HG02973 (cell line): ENCODE data around the gene IL6.
A peak's percentile ranks its signal among the peaks of the same experiment; 100 is the strongest.
"Not testable (repeated sequence)": the region's sequence is repeated elsewhere in the genome, so short reads cannot be mapped to it uniquely, and the experiment has no call there.

Experiments
- ATAC-seq: cut with Tn5 transposase; IDR thresholded peaks from one replicate; pipeline ENCODE4 v1.9.1; 2021; ENCODE audit warnings: moderate library complexity; ENCODE audit not compliant: unreplicated experiment

The IL6 gene

DNA sequence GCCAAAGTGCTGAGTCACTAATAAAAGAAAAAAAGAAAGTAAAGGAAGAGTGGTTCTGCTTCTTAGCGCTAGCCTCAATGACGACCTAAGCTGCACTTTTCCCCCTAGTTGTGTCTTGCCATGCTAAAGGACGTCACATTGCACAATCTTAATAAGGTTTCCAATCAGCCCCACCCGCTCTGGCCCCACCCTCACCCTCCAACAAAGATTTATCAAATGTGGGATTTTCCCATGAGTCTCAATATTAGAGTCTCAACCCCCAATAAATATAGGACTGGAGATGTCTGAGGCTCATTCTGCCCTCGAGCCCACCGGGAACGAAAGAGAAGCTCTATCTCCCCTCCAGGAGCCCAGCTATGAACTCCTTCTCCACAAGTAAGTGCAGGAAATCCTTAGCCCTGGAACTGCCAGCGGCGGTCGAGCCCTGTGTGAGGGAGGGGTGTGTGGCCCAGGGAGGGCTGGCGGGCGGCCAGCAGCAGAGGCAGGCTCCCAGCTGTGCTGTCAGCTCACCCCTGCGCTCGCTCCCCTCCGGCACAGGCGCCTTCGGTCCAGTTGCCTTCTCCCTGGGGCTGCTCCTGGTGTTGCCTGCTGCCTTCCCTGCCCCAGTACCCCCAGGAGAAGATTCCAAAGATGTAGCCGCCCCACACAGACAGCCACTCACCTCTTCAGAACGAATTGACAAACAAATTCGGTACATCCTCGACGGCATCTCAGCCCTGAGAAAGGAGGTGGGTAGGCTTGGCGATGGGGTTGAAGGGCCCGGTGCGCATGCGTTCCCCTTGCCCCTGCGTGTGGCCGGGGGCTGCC, at the start of gene IL6:
Gene IL6, plus strand, starts transcription at position 294 of the 807 bp plus-strand sequence. Its CDS starts 63 bp downstream, at position 357.
- no peak for ATAC-seq

DNA sequence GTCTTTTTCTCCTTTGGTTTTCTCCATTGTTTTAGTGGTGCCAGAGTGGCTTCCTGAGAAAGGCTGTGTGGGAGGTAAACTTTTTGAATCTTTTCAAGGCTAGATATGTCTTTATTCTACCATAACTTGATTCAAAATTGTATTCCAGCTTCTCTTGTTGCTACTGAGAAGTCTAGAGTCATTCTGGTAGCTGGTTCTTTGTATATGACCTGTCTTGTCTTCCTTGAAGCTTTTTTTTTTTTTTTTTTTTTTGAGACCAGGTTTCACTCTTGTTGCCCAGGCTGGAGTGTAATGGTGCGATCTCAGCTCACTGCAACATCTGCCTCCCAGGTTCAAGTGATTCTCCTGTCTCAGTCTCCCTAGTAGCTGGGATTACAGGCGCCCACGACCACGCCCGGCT, 49.7 kb upstream of the IL6 start:
- not testable (repeated sequence) for ATAC-seq

DNA sequence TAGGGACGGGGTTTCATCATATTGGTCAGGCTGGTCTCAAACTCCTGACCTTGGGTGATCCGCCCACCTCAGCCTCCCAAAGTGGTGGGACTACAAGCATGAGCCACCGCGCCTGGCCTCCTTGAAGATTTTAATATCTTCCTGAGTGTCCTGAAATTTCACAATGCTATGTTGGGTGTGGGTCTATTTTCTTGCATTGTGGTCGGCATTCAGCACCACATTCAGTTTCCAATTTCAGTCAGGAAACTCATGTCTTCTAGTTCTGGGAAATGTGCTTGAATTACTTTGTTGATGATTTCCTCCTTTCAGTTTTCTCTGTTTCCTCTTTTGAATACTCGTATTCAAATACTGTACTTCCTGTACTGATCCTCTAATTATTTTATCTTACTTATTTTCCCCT, 49.3 kb upstream of the IL6 start:
- ATAC-seq, result no peak

DNA sequence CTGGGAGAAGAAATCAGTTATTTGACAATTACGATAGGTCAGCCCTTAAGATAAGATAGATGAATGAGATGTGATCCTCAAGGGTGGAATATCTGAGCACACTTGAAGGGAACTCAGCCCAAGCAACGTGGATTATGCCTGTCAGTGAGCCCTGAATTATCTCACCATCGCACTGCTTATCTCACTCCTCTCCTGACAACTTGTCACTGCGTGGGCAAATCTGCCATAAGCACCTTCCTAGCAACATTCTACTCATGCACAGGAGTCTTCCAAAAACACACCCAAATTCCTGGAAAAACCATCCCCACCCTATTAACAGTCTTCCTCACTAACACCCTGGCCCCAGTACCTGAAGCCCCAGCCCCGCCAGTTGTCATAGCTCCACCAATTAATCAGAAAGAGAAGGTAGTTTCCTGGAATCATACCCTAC, 46.5 kb upstream of the IL6 start:
- ATAC-seq, result no peak

DNA sequence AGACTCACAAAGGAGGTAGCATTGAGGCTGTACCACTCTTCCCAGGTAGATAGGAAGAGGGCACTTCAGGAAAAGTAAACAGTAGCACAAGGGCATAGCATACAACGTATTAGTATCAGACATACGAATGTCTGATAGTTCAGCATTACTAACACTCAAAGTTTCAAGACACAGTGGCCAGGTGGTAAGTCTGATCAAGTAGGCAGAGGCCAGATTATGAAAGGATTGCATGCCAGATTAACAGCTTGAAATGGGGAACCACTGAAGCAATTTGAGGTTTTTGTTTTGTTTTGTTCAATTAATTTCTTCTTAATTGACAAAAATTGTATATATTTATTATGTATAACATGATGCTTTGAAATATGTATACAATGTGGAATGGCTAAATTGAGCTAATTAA, 45.7 kb upstream of the IL6 start:
- ATAC-seq, result no peak

DNA sequence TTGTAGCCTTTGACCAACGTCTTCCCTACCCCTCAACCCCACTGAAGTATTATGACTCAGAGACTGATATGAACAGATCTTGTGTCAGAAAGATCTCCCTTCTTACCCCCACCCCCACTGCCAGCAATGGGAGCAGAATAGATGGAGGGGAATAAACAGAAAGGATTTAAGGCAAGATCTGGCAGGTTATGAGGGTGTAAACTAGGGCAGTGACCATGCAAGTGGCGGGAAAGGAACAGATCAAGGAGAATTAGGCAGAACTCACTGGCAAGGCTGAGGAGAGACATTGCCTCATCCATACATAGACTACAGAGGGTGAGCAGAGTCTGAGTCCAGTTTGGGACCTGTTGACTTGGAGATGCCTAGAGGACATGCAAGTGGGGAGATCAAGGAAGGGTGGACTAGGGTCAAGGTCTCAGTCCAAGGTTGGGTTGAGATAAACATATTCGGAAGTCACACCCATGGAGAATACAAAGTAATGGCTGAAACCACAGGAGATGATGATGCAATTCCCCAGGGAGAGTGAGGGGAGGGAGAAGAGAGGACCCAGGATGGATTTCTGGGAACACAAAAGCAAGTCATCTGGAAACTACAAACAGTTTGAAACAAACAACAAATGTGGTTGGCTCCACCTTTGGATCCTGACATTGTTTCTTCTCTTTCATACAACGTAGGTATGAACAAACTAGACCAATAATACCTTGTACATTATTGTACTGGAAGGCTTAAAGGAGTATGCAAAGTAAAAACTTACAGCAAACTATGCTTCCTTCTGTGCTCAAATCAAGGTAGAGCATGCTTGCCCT, 44.9 kb upstream of the IL6 start:
- no peak for ATAC-seq

DNA sequence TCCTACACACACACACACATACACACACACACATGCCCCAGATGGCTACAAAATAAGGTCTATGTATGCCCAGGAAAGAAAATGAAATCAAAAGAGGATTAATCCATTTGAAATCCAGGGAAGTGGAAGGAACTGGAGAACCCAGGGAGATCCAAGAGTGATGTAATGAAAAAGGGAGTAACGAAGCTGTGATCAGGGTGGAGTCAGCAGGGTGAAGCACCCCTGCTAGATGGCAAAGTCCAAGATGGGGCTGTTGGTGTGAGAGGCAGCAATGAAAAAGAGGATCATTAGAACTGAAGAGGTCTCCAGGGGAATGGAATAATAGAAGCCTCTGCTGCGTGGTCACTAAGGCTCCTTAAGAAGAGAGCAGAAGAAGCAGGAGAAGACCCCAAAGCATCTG, 43.6 kb upstream of the IL6 start:
- ATAC-seq, result no peak

DNA sequence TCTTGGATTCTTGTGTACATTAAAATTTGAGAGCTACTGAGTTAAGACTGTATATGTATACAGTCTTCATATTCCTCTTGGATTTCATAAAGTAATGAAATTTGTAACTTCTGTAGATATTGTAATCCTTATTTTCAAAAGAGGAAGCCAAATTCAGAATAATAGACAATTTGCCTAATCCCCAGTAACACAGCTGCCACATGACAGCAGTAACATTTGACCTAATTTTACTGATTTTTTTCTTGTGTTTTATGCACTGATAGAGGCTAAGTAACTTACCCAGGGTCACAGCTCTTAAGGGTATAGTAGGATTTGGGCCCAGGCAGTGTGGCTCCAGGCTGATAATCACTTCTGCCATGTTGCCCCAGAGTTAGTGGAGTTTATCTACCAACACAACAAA, 40.4 kb upstream of the IL6 start:
- no peak for ATAC-seq

DNA sequence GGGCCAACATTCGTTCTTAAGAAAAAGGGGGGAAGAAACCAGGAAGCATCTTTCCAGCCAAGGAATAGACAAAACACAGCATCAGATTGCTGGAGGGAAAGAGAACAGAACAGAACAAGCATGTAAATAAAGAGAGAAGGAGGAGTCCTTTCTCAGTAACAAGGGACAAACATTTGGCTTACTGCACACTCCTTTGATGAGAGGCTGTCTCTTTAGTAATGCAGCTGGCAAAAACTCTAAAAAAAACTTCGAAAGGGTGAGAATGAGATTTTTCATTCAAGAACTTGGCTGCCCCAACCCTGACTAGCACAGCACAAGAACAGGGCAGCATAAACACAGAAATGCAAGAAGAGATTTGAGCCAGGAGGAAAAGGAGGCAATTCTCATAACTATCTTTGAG, 38.9 kb upstream of the IL6 start:
- ATAC-seq, result no peak

DNA sequence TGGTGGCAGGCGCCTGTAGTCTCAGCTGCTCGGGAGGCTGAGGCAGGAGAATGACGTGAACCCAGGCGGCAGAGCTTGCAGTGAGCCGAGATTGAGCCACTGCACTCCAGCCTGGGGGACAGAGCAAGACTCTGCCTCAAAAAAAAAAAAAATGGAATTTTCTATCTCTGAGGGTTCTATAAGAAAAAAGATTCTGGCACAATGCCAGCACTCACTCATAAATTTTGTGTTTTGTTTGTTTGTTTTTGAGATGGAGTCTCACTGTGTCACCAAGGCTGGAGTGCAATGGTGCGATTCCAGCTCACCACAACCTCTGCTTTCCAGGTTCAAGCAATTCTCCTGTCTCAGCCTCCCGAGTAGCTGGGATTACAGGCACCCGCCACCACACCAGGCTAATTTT, 38.1 kb upstream of the IL6 start:
- ATAC-seq, result not testable (repeated sequence)

DNA sequence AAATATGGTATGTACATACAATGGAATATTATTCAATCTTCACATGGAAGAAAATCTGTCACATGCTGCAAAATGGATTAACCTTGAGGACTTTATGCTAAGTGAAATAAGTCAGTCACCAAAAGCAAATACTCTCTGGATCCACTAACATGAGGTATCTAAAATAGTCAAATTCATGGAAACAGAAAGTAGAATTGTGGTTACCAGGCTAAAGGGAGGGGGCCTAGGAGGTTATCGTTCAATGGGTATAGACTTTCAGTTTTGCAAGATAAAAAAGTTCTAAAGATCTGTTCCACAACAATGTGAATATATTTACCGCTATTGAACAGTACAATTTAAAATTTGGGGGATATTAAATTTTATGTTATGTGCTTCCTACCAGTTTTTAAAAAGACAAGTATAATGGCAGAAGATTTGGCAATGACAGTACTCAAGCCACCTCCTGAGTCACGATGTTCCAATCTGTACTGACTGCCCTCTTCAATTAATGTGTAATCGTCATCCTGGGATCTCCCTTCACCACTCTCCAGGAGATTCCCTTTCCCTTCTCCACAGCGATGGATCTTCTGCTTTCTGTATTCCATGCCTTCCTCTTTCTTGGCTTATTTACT, 32.3 kb upstream of the IL6 start:
- peak; percentile 61 for ATAC-seq

DNA sequence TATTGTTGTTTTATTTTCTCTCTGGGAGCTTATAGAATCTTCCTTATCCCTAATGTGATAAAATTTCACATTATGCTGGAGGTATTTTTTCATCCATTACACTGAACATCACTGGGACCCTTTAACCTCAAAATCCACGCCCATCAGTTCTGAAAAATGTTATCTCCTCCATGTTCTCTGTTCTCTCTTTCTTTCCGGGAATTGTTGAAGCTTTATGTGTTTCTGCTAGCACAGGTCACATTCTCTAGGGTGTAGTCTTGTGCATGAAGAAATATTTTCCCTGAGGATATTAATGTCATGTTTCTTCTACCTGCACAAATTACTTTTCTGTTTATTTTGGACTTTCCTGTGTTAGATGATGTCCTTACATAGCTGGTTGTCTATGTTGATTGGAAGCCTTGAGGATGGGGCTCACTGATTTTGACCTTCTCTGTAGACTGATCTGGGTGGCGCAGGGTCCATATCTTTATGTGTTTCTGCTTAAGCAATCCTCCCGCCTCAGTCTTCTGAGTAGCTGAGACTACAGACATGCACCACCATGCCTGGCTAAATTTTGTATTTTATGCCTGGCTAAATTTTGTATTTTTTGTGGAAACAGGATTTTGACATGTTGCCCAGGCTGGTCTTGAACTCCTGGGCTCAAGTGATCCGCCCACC, 31.4 kb upstream of the IL6 start:
- no peak for ATAC-seq

DNA sequence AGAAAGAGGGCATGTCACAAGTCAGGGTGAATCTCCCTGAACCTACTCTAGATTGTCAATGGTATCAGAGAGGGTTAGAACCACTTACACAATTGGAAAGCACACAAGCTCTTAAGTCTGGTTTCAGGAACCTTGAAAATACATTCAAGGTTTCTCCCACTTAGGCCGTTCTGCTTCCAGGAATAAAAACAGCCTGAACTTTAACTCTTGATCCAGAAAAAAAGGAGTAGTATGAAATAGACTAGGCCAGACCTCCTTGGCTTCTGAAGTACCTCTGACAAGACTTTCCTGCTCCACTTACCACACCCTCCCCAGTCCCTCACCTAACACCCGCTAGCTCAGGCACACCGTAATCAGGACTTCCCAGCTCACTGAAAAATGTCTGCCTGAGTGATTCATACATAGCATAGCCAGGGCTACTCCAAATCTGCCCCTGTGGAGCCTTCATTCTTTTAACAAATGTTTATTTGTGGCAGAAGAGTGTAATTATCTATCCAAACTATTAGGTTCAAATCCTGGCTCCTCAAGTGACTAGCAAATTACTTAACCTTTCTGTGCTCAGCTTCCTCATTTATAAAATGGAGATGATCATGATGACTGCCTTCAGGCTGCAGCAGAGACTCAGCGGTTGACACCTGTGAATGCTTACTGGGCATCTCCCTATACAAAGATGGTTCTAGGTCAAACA, 30.3 kb upstream of the IL6 start:
- no peak for ATAC-seq

DNA sequence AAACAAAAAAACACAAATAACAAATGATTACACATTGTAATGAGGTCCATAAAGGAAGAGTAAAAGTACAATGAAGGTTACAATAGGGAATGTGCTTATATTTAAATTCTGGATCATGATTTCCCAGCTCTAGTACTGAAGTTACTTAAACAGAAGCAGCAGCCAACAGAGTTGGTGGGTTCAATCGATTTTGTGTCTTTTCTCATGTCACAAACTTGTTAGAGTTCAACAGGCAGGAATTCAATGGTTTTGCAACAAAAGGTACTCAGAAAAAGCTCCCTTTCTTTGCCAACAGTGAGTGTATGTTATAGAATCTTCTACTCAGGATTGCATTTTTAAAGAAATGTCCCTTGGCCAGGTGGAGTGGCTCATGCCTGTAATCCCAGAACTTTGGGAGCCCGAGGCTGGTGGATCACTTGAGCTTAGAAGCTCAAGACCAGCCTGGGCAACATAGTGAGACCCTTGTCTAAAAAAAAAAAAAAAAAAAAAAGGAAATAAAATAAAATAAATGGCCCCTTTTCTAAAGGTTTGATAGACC, 29.6 kb upstream of the IL6 start:
- no peak for ATAC-seq

DNA sequence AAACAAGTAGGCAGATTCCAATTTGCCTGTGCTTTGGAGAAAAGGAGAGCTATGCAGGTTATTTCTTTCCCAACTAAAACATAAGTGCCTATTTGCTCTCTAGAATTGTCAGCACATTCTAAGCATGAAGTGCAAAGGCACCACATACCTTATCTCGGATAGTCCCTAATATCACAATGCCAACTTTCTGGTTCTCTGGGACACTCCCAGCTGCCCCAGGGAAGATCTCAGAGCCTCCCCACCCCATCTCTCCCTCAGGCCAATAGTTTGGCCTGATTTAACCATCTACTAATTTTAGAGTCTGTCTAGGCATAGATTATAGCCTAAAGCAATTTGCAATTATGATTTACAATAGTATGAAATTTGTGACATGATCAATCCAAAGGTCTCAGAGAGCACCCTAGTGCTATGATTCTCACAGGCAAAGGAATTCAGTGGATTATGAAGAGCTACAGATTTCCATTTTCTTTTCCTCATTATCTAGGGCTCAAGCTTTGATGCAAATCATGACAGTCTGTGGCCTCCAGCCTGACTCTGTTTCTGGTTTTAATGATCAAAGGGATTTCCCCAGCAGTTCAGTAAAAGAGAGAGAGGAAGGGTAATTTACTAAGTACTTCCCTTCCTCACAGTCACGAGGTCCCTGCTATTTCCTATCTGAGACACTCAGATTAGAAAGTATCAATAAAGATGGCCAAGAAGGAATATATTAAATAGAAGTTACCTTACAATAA, 29.0 kb upstream of the IL6 start:
- ATAC-seq, result peak; percentile 62

DNA sequence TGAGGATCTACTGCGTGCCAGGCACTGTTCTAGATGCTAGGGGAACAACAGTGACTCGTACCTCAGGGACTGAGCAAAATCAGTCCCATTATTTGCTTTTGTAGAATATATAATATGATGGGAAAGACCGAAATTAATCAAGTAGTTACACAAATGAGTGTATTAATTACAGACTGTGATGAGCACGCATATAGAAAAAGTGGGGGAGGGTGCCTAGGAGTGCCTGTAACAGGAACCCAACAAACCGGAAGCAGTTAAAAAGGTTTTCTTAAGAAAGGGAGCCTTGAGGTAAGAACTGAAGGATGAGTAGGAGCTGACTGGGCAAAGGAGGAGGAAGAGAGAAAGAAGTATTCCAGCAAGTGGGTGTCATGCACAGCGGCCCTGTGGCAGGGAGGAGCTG, 28.2 kb upstream of the IL6 start:
- no peak for ATAC-seq

DNA sequence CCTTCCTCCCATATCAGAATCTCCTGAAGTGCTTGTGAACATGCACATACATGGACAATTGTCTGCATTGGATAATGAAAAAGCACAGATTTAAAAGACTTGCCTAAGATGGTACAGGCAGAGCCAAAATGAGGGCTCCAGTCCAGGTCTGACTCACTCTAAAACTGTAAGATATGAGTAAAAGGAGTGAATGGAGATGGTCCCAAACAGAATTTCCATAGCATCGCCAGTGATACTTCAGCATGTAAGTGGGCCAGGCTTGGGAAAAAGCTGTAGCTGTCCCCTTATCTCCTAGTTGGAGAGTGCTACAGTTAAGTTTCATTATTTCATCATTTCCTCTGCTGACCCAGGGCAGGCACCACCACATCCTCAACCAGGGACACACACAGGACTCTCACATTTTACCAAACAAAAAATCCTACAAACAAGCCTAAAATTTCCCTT, 26.4 kb upstream of the IL6 start:
- no peak for ATAC-seq

DNA sequence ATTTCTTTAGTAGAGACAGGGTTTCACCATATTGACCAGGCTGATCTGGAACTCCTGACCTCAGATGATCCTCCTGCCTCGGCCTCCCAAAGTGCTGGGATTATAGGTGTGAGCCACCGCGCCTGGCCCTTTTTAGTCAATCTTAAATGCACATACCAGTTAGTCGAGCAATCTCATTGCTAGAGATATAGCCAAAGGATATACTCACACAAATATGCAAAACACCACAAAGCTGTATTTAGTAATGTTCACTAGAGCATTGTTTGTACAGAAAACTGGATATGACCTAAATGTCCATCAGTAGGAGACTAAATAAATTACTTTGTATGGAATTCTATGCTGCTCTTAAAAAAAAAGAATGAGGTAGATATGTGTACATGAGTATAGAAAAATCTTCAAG, 24.5 kb upstream of the IL6 start:
- ATAC-seq, result no peak

DNA sequence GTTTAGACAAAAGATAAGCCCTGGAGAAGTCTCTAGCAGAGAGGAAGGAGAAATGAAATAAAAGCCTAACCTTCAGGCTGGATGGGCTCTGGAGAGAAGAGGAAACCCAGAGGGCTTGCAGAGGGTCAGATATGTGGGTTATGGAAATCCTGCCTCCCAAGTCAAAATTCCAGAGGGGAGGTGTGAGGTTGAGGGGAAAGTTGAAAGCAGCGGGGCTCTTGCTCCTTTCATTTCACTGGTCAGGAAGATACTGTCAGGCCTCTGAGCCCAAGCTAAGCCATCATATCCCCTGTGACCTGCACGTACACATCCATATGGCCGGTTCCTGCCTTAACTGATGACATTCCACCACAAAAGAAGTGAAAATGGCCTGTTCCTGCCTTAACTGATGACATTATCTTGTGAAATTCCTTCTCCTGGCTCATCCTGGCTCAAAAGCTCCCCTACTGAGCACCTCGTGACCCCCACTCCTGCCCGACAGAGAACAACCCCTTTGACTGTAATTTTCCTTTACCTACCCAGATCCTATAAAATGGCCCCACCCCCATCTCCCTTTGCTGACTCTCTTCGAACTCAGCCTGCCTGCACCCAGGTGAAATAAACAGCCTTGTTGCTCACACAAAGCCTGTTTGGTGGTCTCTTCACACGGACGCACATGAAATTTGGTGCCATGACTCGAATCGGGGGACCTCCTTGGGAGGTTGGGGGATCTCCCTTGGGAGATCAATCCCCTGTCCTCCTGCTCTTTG, 23.7 kb upstream of the IL6 start:
- ATAC-seq, result not testable (repeated sequence)
